Panc1 (cell line): Measurements from ENCODE around the gene NT5DC3. TPM values are rescaled to one million over a fixed set of nuclear protein-coding genes. Genes with fewer than 3 reads are reported as not detected.

Experiments used
- ATAC-seq: fragments of 200-7000 bp; cut with Tn5 transposase; 2 replicates; pipeline ENCODE4 v1.9.1; 2020; ENCODE audit warnings: mild to moderate bottlenecking, moderate library complexity
- BruUV-seq: library from RNA; stranded (reverse); fragments of 400-500 nt; replicated peaks from 2 replicates; lab custom pipeline; 2021; lab: Mats Ljungman, UMichigan
- CTCF ChIA-PET: fragments of 300-600 bp; sonication (Branson Sonifier 250); formaldehyde crosslinking; loops from one replicate; lab custom pipeline; 2022; ENCODE audit warnings: antibody characterized with exemption; lab: Charles Lee
- POLR2A ChIA-PET: fragments of 300-600 bp; sonication (Branson Sonifier 250); formaldehyde crosslinking; loops from one replicate; lab custom pipeline; 2022; ENCODE audit warnings: antibody characterized with exemption; lab: Charles Lee
- DNase-seq: peaks from one replicate; pipeline ENCODE4 v3.0.0-alpha.2; 2010; ENCODE audit warnings: low read depth, low spot score
- H3K27ac ChIP-seq: 2 replicates; pipeline ENCODE4 v1.5.1; 2011; ENCODE audit warnings: mild to moderate bottlenecking, low read length, inconsistent platforms
- H3K27me3 ChIP-seq: fragments of 200-500 bp; sonication (Bioruptor generic); 2 replicates; pipeline ENCODE4 v1.6.0; 2014; ENCODE audit warnings: low read length, inconsistent platforms; ENCODE audit not compliant: control insufficient read depth, insufficient read depth
- H3K36me3 ChIP-seq: fragments of 200-500 bp; sonication (Bioruptor generic); 2 replicates; pipeline ENCODE4 v1.5.1; 2014; ENCODE audit warnings: inconsistent platforms, mild to moderate bottlenecking, low read length, moderate library complexity; ENCODE audit not compliant: control insufficient read depth, insufficient read depth
- H3K4me1 ChIP-seq: 2 replicates; pipeline ENCODE4 v1.5.1; 2011; ENCODE audit warnings: inconsistent platforms, mild to moderate bottlenecking, low read length, moderate library complexity; ENCODE audit not compliant: control insufficient read depth, insufficient read depth
- H3K4me3 ChIP-seq, 2 experiments: 2 replicates each; pipeline ENCODE4 v1.5.1; 2011 to 2012; ENCODE audit warnings: low read depth in 2 of 2, low read length in 2 of 2, mild to moderate bottlenecking in 2 of 2, inconsistent platforms in 1 of 2, moderate library complexity in 1 of 2
- H3K9me3 ChIP-seq: fragments of 200-500 bp; sonication (Bioruptor generic); 2 replicates; pipeline ENCODE4 v1.5.1; 2014; ENCODE audit warnings: low read depth, mild to moderate bottlenecking, inconsistent platforms, low read length, moderate library complexity; ENCODE audit not compliant: control insufficient read depth, insufficient read depth
- POLR2AphosphoS5 ChIP-seq: IDR thresholded peaks from 2 replicates; pipeline ENCODE4 v1.6.1; 2012; ENCODE audit warnings: mild to moderate bottlenecking, low read depth, low read length, moderate library complexity
- SIN3A ChIP-seq: IDR thresholded peaks from 2 replicates; pipeline ENCODE4 v1.6.1; 2012; ENCODE audit warnings: low read depth, mild to moderate bottlenecking, low read length, moderate library complexity, borderline replicate concordance; ENCODE audit not compliant: insufficient read depth
- TCF7L2 ChIP-seq: IDR thresholded peaks from 2 replicates; pipeline ENCODE4 v1.6.1; 2011; ENCODE audit warnings: mild to moderate bottlenecking, low read depth, low read length, inconsistent platforms
- in situ Hi-C: cut with HindIII; loops from 2 replicates; pipeline ENCODE4 v1.10.0; 2016; ENCODE audit warnings: low sequenced_read_pairs, low pct_unique_long_range_greater_than_20kb
- intact Hi-C: fragments of 100-400 bp; cut with micrococcal nuclease; formaldehyde crosslinking; loops from one replicate; pipeline ENCODE4 v1.10.0; 2022; ENCODE audit not compliant: unreplicated experiment
- total RNA-seq: library from RNA; stranded (reverse); gene quantifications from one replicate; pipeline ENCODE4 v1.2.1, GENCODE V29; 2021; ENCODE audit not compliant: unreplicated experiment
- TF ChIP-seq, protein P1 (sequence below): fragments of 450-650 bp; IDR thresholded peaks from 2 replicates; pipeline ENCODE4 v1.5.1; 2017; ENCODE audit warnings: mild to moderate bottlenecking
- TF ChIP-seq, protein P2 (sequence below), 2 experiments: IDR thresholded peaks; 2 replicates each; pipeline ENCODE4 v1.6.1; 2011 to 2012; ENCODE audit warnings: low read depth in 2 of 2, control low read depth in 1 of 2, low read length in 1 of 2, mild to moderate bottlenecking in 1 of 2, moderate library complexity in 1 of 2; ENCODE audit not compliant: insufficient read depth in 1 of 2

Gene NT5DC3
- total RNA-seq, 1 experiment from 2014 or later, result 24.9 TPM

- ChIA-PET POLR2A (no interaction called here), CTCF (no interaction called here)
- no peak for ATAC-seq
- Histone ChIP-seq H3K4me1 (peaks cover 32% of the 10 kb centered on the region), H3K36me3 (no peaks in the 10 kb centered on the region; the same call in none of the 2 replicates), H3K9me3 (no peaks in the 10 kb centered on the region), H3K4me3 (peak overlapping the region; percentile 91 to 98), H3K27ac (peak overlapping the region; percentile 9; the same call in 1 of the 2 replicates), H3K27me3 (no peaks in the 10 kb centered on the region)
- BruUV-seq, result no TSS peak
- intact Hi-C loops, result no loop called here
- TF ChIP-seq SIN3A, result no peak
- 0 out of 2 replicates have a peak, but pooled peaks have one; percentile 4 for TF ChIP-seq TCF7L2
- no peak for DNase-seq
- in situ Hi-C loops, result no loop called here
These were observed 1.9 kb downstream of the NT5DC3 start for GRCh38 chr12:103839103-103839502.

DNA sequence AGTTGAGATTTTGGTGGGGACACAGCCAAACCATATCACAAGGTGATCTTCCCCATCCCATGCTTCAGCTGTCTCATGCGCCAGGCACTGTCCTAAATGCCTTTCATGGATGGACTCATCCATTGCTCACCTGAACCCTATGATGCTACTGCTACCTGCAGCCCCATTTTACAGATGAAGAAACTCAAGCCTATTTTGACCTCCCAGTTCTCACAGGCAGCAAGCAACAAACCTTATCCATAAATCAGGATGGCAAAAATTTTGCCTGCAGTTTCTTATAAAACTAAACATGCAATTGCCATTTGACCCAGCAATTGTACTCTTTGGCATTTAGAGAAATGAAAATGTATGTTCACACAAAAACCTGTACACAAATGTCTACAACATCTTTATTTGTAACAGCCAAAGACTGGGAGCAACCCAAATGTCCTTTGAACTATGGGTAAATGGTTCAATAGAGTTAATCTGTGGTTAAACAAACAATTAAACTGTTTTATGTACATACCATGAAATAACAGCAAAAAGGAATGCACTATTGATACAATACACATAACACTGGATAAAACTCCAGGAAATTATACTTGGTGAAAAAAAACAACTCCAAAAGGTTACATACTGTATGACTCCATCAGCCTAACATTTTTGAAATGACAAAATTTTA lies 2.6 kb downstream of the NT5DC3 start:
- intact Hi-C loops, result no loop called here
- CTCF ChIA-PET, result no interaction called here

More for the DNA sequence above, 2.6 kb downstream of the NT5DC3 start:
- POLR2A ChIA-PET, result no interaction called here
- Histone ChIP-seq H3K9me3 (no peaks in the 10 kb centered on the region), H3K4me1 (peaks cover 37% of the 10 kb centered on the region), H3K27ac (no peak overlapping the region), H3K27me3 (no peaks in the 10 kb centered on the region), H3K4me3 (peak overlapping the region in 1 of 2 experiments; percentile 91; a peak in 1 of 4 replicates), H3K36me3 (no peaks in the 10 kb centered on the region; the same call in none of the 2 replicates)
- TF ChIP-seq POLR2AphosphoS5, result no peak
- no peak for TF ChIP-seq SIN3A
- TF ChIP-seq, protein P1, sequence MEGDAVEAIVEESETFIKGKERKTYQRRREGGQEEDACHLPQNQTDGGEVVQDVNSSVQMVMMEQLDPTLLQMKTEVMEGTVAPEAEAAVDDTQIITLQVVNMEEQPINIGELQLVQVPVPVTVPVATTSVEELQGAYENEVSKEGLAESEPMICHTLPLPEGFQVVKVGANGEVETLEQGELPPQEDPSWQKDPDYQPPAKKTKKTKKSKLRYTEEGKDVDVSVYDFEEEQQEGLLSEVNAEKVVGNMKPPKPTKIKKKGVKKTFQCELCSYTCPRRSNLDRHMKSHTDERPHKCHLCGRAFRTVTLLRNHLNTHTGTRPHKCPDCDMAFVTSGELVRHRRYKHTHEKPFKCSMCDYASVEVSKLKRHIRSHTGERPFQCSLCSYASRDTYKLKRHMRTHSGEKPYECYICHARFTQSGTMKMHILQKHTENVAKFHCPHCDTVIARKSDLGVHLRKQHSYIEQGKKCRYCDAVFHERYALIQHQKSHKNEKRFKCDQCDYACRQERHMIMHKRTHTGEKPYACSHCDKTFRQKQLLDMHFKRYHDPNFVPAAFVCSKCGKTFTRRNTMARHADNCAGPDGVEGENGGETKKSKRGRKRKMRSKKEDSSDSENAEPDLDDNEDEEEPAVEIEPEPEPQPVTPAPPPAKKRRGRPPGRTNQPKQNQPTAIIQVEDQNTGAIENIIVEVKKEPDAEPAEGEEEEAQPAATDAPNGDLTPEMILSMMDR, result no peak
- TF ChIP-seq TCF7L2, result no peak
- TF ChIP-seq, protein P2, sequence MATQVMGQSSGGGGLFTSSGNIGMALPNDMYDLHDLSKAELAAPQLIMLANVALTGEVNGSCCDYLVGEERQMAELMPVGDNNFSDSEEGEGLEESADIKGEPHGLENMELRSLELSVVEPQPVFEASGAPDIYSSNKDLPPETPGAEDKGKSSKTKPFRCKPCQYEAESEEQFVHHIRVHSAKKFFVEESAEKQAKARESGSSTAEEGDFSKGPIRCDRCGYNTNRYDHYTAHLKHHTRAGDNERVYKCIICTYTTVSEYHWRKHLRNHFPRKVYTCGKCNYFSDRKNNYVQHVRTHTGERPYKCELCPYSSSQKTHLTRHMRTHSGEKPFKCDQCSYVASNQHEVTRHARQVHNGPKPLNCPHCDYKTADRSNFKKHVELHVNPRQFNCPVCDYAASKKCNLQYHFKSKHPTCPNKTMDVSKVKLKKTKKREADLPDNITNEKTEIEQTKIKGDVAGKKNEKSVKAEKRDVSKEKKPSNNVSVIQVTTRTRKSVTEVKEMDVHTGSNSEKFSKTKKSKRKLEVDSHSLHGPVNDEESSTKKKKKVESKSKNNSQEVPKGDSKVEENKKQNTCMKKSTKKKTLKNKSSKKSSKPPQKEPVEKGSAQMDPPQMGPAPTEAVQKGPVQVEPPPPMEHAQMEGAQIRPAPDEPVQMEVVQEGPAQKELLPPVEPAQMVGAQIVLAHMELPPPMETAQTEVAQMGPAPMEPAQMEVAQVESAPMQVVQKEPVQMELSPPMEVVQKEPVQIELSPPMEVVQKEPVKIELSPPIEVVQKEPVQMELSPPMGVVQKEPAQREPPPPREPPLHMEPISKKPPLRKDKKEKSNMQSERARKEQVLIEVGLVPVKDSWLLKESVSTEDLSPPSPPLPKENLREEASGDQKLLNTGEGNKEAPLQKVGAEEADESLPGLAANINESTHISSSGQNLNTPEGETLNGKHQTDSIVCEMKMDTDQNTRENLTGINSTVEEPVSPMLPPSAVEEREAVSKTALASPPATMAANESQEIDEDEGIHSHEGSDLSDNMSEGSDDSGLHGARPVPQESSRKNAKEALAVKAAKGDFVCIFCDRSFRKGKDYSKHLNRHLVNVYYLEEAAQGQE (IDR thresholded peaks at IDR 0.05; ENCODE audit: insufficient read depth in 1 of 2, low read depth in 2 of 2, low read length in 1 of 2), result no peak
- ATAC-seq, result no peak
- in situ Hi-C loops, result no loop called here
- no TSS peak for BruUV-seq
- no peak for DNase-seq
